Brain microvascular endothelial cell (primary cell): ENCODE data around the gene RAB18.

Experiments
- DNase-seq: peaks from one replicate; pipeline ENCODE4 v3.0.0-alpha.2; 2020
- H3K27ac ChIP-seq: fragments of 250-450 bp; sonication (Bioruptor Pico); 2 replicates; pipeline ENCODE4 v1.5.1; 2020; ENCODE audit warnings: mild to moderate bottlenecking, moderate library complexity
- H3K27me3 ChIP-seq: fragments of 250-450 bp; sonication (Bioruptor Pico); replicated peaks from 2 replicates; pipeline ENCODE4 v1.5.1; 2020; ENCODE audit warnings: mild to moderate bottlenecking
- H3K36me3 ChIP-seq: fragments of 250-450 bp; sonication (Bioruptor Pico); replicated peaks from 2 replicates; pipeline ENCODE4 v1.5.1; 2020; ENCODE audit warnings: mild to moderate bottlenecking
- H3K4me3 ChIP-seq: 2 replicates; pipeline ENCODE4 v1.5.1; 2011; ENCODE audit warnings: low read depth, mild to moderate bottlenecking, control low read depth, low read length, moderate library complexity
- CTCF ChIP-seq: IDR thresholded peaks from 2 replicates; pipeline ENCODE4 v1.5.1; 2011; ENCODE audit warnings: low read depth, mild to moderate bottlenecking, moderate library complexity, low read length, control low read depth, inconsistent platforms; ENCODE audit errors: missing control alignments
- in situ Hi-C: cut with HindIII; loops from 2 replicates; pipeline ENCODE4 v1.10.0; 2017; ENCODE audit warnings: low sequenced_read_pairs, low pct_ligation_motif_present

Gene RAB18

GRCh38 chr10:27531336-27531847 is 27.3 kb downstream of the RAB18 start:
- H3K27ac ChIP-seq, result no peak overlapping the region
- H3K4me3 ChIP-seq, result no peak overlapping the region
- no peak for TF ChIP-seq CTCF
- no peak for DNase-seq
- peaks cover 15% of the 10 kb centered on the region for H3K36me3 ChIP-seq
- H3K27me3 ChIP-seq, result no peaks in the 10 kb centered on the region
- in situ Hi-C loops, result no loop called here

- Histone ChIP-seq H3K4me3 (no peak overlapping the region), H3K27ac (no peak overlapping the region), H3K36me3 (peaks cover 18% of the 10 kb centered on the region), H3K27me3 (no peaks in the 10 kb centered on the region)
- in situ Hi-C loops, result no loop called here
- TF ChIP-seq CTCF, result no peak
- DNase-seq, result no peak
Measured at GRCh38 chr10:27534161-27534700, 30.1 kb downstream of the RAB18 start.

- in situ Hi-C loops, result no loop called here
- TF ChIP-seq CTCF, result no peak
- Histone ChIP-seq H3K36me3 (peaks cover 20% of the 10 kb centered on the region), H3K27me3 (no peaks in the 10 kb centered on the region), H3K27ac (no peak overlapping the region), H3K4me3 (no peak overlapping the region)
- DNase-seq, result no peak
Measured at GRCh38 chr10:27535317-27535716, 31.2 kb downstream of the RAB18 start.

- no peak overlapping the region for H3K4me3 ChIP-seq
Measured at GRCh38 chr10:27536437-27536836, 32.3 kb downstream of the RAB18 start.

GRCh38 chr10:27537166-27537565 is 33.1 kb downstream of the RAB18 start:
- no peak for DNase-seq
- H3K4me3 ChIP-seq, result no peak overlapping the region
- no peak overlapping the region for H3K27ac ChIP-seq
- in situ Hi-C loops, result no loop called here
- H3K36me3 ChIP-seq, result peaks cover 20% of the 10 kb centered on the region
- H3K27me3 ChIP-seq, result no peaks in the 10 kb centered on the region
- no peak for TF ChIP-seq CTCF

More at GRCh38 chr10:27536437-27536836, 32.3 kb downstream of the RAB18 start:
- in situ Hi-C loops, result no loop called here
- no peak for TF ChIP-seq CTCF
- Histone ChIP-seq H3K36me3 (peaks cover 20% of the 10 kb centered on the region), H3K27ac (no peak overlapping the region), H3K27me3 (no peaks in the 10 kb centered on the region)
- DNase-seq, result no peak

- in situ Hi-C loops, result no loop called here
- DNase-seq, result no peak
- H3K4me3 ChIP-seq, result no peak overlapping the region
- H3K36me3 ChIP-seq, result peaks cover 20% of the 10 kb centered on the region
- no peaks in the 10 kb centered on the region for H3K27me3 ChIP-seq
- no peak for TF ChIP-seq CTCF
- H3K27ac ChIP-seq, result no peak overlapping the region
Measured at GRCh38 chr10:27537787-27538186, 33.7 kb downstream of the RAB18 start.
